PC-3 (cell line): Measurements from ENCODE around the gene GPC3. TPM values are rescaled to one million over a fixed set of nuclear protein-coding genes. Genes with fewer than 3 reads are reported as not detected.

ENCODE experiments used
- ATAC-seq: fragments of 200-7000 bp; cut with Tn5 transposase; 2 replicates; pipeline ENCODE4 v1.9.1; 2020; ENCODE audit warnings: mild to moderate bottlenecking, moderate library complexity
- BruUV-seq: library from RNA; stranded (reverse); fragments of 400-500 nt; replicated peaks from 2 replicates; lab custom pipeline; 2021; lab: Mats Ljungman, UMichigan
- CTCF ChIA-PET: fragments of 300-600 bp; sonication (Branson Sonifier 250); formaldehyde crosslinking; loops from one replicate; lab custom pipeline; 2022; ENCODE audit warnings: antibody characterized with exemption; lab: Charles Lee
- POLR2A ChIA-PET: fragments of 300-600 bp; sonication (Branson Sonifier 250); formaldehyde crosslinking; loops from one replicate; lab custom pipeline; 2022; ENCODE audit warnings: antibody characterized with exemption; ENCODE audit not compliant: unreplicated experiment; lab: Charles Lee
- DNase-seq: peaks from one replicate; pipeline ENCODE4 v3.0.0-alpha.2; 2015
- H2AFZ ChIP-seq: fragments of 300-600 bp; sonication (generic); 2 replicates; pipeline ENCODE4 v1.6.0; 2016; ENCODE audit warnings: antibody characterized with exemption, low read length
- H3F3A ChIP-seq: fragments of 300-600 bp; sonication (generic); one replicate; pipeline ENCODE4 v1.6.0; 2017; ENCODE audit warnings: antibody characterized with exemption, low read length, control low read depth, mild to moderate bottlenecking; ENCODE audit not compliant: unreplicated experiment
- H3K27ac ChIP-seq: fragments of 300-600 bp; sonication (generic); 2 replicates; pipeline ENCODE4 v1.5.1; 2016; ENCODE audit warnings: mild to moderate bottlenecking, low read length
- H3K27me3 ChIP-seq: fragments of 300-600 bp; sonication (generic); 2 replicates; pipeline ENCODE4 v1.6.1; 2016; ENCODE audit warnings: low read length, mixed read lengths
- H3K36me3 ChIP-seq: fragments of 300-600 bp; sonication (generic); 2 replicates; pipeline ENCODE4 v1.6.1; 2016; ENCODE audit warnings: low read depth, mixed run types, low read length, mixed read lengths
- H3K4me1 ChIP-seq: fragments of 300-600 bp; sonication (generic); 2 replicates; pipeline ENCODE4 v1.5.1; 2016; ENCODE audit warnings: low read length; ENCODE audit not compliant: insufficient read depth
- H3K4me2 ChIP-seq: fragments of 300-600 bp; sonication (generic); 2 replicates; pipeline ENCODE4 v1.6.0; 2016; ENCODE audit warnings: low read length
- H3K4me3 ChIP-seq: fragments of 300-600 bp; sonication (generic); 2 replicates; pipeline ENCODE4 v1.5.1; 2016; ENCODE audit warnings: mild to moderate bottlenecking, low read length, mixed read lengths
- H3K79me2 ChIP-seq: fragments of 300-600 bp; sonication (generic); 2 replicates; pipeline ENCODE4 v1.6.1; 2017; ENCODE audit warnings: low read length, mixed read lengths
- H3K9ac ChIP-seq: fragments of 300-600 bp; sonication (generic); 2 replicates; pipeline ENCODE4 v1.6.0; 2016; ENCODE audit warnings: mild to moderate bottlenecking, low read length
- H3K9me2 ChIP-seq: fragments of 300-600 bp; sonication (generic); replicated peaks from 2 replicates; pipeline ENCODE4 v1.6.1; 2016; ENCODE audit warnings: mixed run types, low read length, mixed read lengths
- H3K9me3 ChIP-seq: fragments of 300-600 bp; sonication (generic); 2 replicates; pipeline ENCODE4 v1.6.1; 2016; ENCODE audit warnings: low read length, mixed read lengths
- H4K20me1 ChIP-seq: fragments of 300-600 bp; sonication (generic); 2 replicates; pipeline ENCODE4 v1.6.1; 2016; ENCODE audit warnings: low read length, mixed read lengths
- EZH2 ChIP-seq: fragments of 300-600 bp; sonication (generic); IDR thresholded peaks from one replicate; pipeline ENCODE4 v1.6.1; 2017; ENCODE audit warnings: antibody characterized with exemption, mild to moderate bottlenecking, low read length; ENCODE audit not compliant: unreplicated experiment
- EZH2phosphoT487 ChIP-seq: fragments of 300-600 bp; sonication (generic); IDR thresholded peaks from 2 replicates; pipeline ENCODE4 v1.6.1; 2018; ENCODE audit warnings: mild to moderate bottlenecking, antibody characterized with exemption, low read length, borderline replicate concordance
- intact Hi-C: fragments of 100-400 bp; cut with micrococcal nuclease; formaldehyde crosslinking; loops from 2 replicates; pipeline ENCODE4 v1.9.0; 2023
- total RNA-seq: library from RNA; depleted of rRNA; stranded (reverse); fragments of >200 nt; gene quantifications from 2 replicates; pipeline ENCODE4 v1.2.3, GENCODE V29; 2014
- TF ChIP-seq, protein P1 (sequence below): fragments of 300-600 bp; sonication (generic); conservative IDR thresholded peaks from 2 replicates; pipeline ENCODE4 v1.5.1; 2017; ENCODE audit warnings: antibody characterized with exemption, low read depth, mild to moderate bottlenecking, low read length

GPC3 gene
- total RNA-seq, 1 experiment from 2014 or later = not detected

DNA sequence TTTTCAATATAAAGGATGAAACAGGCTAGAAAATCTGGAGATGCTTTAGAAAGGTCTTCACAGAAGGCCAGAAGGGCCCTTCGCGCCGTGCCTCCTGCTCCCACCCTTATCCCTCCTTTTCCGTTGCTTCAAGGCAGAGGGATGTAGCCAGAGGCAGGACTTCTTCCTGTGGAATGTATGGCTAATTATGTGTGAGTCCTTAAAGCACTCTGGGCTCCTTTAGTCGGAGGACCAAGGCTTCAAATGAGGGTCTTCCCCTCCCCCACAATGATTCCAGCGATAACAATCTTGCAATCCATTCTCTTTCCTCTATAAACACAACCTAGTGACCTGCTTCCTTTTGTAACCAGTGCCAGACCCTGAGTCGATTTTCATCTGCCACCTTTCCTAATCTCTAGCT, 103.5 kb downstream of the GPC3 start:
- no peak overlapping the region for H2AFZ ChIP-seq
- H3K9me2 ChIP-seq = no peaks in the 10 kb centered on the region
- ChIA-PET CTCF (interaction anchor here (0.5 kb wide), 1 partner anchor 484 kb away, joined by 3 read pairs; no protein-coding TSS in a partner anchor), POLR2A (no interaction called here)
- no peak overlapping the region for H3K4me2 ChIP-seq
- no peak overlapping the region for H3K4me3 ChIP-seq
- no peak overlapping the region for H3K9ac ChIP-seq
- intact Hi-C loops = no loop called here
- DNase-seq (no peak), ATAC-seq (no peak)
- H3K4me1 ChIP-seq = no peaks in the 10 kb centered on the region
- H3K27ac ChIP-seq = no peak overlapping the region
- H3K27me3 ChIP-seq = peaks cover 27% of the 10 kb centered on the region; the same call in 1 of the 2 replicates
- H3K36me3 ChIP-seq = no peaks in the 10 kb centered on the region
- no peaks in the 10 kb centered on the region for H3K9me3 ChIP-seq
- no peaks in the 10 kb centered on the region for H3K79me2 ChIP-seq
- TF ChIP-seq EZH2phosphoT487 (no peak), EZH2 (no peak)
- TF ChIP-seq, protein P1, sequence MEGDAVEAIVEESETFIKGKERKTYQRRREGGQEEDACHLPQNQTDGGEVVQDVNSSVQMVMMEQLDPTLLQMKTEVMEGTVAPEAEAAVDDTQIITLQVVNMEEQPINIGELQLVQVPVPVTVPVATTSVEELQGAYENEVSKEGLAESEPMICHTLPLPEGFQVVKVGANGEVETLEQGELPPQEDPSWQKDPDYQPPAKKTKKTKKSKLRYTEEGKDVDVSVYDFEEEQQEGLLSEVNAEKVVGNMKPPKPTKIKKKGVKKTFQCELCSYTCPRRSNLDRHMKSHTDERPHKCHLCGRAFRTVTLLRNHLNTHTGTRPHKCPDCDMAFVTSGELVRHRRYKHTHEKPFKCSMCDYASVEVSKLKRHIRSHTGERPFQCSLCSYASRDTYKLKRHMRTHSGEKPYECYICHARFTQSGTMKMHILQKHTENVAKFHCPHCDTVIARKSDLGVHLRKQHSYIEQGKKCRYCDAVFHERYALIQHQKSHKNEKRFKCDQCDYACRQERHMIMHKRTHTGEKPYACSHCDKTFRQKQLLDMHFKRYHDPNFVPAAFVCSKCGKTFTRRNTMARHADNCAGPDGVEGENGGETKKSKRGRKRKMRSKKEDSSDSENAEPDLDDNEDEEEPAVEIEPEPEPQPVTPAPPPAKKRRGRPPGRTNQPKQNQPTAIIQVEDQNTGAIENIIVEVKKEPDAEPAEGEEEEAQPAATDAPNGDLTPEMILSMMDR = no peak
- no peaks in the 10 kb centered on the region for H4K20me1 ChIP-seq
- no TSS peak for BruUV-seq
- no peaks in the 10 kb centered on the region for H3F3A ChIP-seq

DNA sequence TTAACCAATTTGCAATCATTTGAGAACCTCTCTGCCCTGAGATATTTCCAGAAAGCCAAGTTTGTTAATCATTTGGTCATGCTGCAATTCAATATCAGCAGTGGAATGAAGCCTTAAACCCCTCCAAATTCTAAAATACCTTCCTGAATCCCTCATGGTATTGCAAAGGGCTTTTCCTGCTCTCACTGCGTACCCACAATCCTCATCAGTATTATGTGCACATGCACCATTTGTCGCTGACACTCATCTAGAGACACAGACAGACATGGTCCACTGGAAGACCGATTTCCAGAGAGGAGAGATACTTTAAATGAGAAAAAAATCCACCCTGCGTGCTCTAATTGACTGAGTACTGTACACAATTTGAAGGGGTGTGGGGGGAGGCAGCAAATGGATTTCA, 104.4 kb downstream of the GPC3 start:
- H3K4me3 ChIP-seq = no peak overlapping the region
- H3K27me3 ChIP-seq = peaks cover 27% of the 10 kb centered on the region; the same call in 1 of the 2 replicates
- ATAC-seq (no peak), DNase-seq (no peak)
- no peaks in the 10 kb centered on the region for H3K79me2 ChIP-seq
- TF ChIP-seq EZH2phosphoT487 = no peak
- TF ChIP-seq, protein P1 = no peak
- no peak for TF ChIP-seq EZH2
- H3F3A ChIP-seq = no peaks in the 10 kb centered on the region
- POLR2A ChIA-PET = no interaction called here
- H2AFZ ChIP-seq = no peak overlapping the region
- H3K9me3 ChIP-seq = no peaks in the 10 kb centered on the region
- intact Hi-C loops = no loop called here
- no peaks in the 10 kb centered on the region for H3K9me2 ChIP-seq
- no TSS peak for BruUV-seq
- no peak overlapping the region for H3K4me2 ChIP-seq
- H3K4me1 ChIP-seq = no peaks in the 10 kb centered on the region
- no peak overlapping the region for H3K9ac ChIP-seq
- H3K27ac ChIP-seq = no peak overlapping the region
- no peaks in the 10 kb centered on the region for H4K20me1 ChIP-seq
- no peaks in the 10 kb centered on the region for H3K36me3 ChIP-seq
- CTCF ChIA-PET = no interaction called here

DNA sequence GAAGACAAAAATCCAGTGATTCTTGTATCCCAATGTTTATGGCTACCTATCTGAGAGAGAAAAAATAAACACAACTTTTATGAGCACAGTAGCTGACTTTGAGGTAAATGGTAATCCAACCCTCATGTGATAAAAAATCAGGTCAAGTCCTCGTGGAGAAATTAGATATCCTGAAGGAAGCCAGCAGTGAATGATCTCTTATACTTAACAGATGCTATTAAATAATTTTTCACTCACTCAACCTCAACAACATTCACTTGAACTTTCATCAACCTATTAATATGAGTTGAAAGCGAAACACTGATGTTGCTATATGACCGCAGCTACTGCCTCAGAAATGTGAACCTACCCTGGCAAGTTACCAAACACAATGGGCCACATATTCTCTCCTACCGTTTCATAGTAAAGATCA, 105.4 kb downstream of the GPC3 start:
- CTCF ChIA-PET = no interaction called here
- no TSS peak for BruUV-seq
- intact Hi-C loops = no loop called here

More for the DNA sequence above, 105.4 kb downstream of the GPC3 start:
- Histone ChIP-seq H3K4me2 (no peak overlapping the region), H3K27ac (no peak overlapping the region), H2AFZ (no peak overlapping the region), H3K27me3 (peaks cover 27% of the 10 kb centered on the region; the same call in 1 of the 2 replicates), H3F3A (no peaks in the 10 kb centered on the region), H3K79me2 (no peaks in the 10 kb centered on the region), H3K4me1 (no peaks in the 10 kb centered on the region), H3K9ac (no peak overlapping the region), H3K36me3 (no peaks in the 10 kb centered on the region), H3K9me2 (no peaks in the 10 kb centered on the region), H3K9me3 (no peaks in the 10 kb centered on the region), H3K4me3 (no peak overlapping the region), H4K20me1 (no peaks in the 10 kb centered on the region)
- TF ChIP-seq EZH2phosphoT487 (no peak), EZH2 (no peak)
- TF ChIP-seq, protein P1 = no peak
- POLR2A ChIA-PET = no interaction called here
- no peak for DNase-seq
- no peak for ATAC-seq
